ENCODE measurements around the gene DNAH2. TPM values are rescaled to one million over a fixed set of nuclear protein-coding genes. Genes with fewer than 3 reads are reported as not detected.

The DNAH2 gene
- total and polyA plus RNA-seq, 2 of the 13 experiments (the other 11 are each of a cell fraction or from before 2014, with no cell fraction given) = not detected

GRCh38 chr17:7834957-7835813 is 117.6 kb downstream of the DNAH2 start (continued):
- no peak for TF ChIP-seq ZNF776 (CRISPR knock-in tag; IDR thresholded peaks at IDR 0.05)
- no peak for TF ChIP-seq XBP1 (CRISPR knock-in tag; IDR thresholded peaks at IDR 0.05)
- TF ChIP-seq DMTF1 (CRISPR knock-in tag; IDR thresholded peaks at IDR 0.05) = no peak
- no peak for TF ChIP-seq ZNF264 (CRISPR knock-in tag; IDR thresholded peaks at IDR 0.05)
- TF ChIP-seq HBP1 (CRISPR knock-in tag; IDR thresholded peaks at IDR 0.05; ENCODE audit: low read depth) = no peak
- TF ChIP-seq PTBP1 (IDR thresholded peaks at IDR 0.05; ENCODE audit: low read depth, low read length, poor library complexity, severe bottlenecking) = no peak
- TF ChIP-seq NFATC3 (CRISPR knock-in tag; IDR thresholded peaks at IDR 0.05) = no peak
- no peak for TF ChIP-seq MTF2 (CRISPR knock-in tag; IDR thresholded peaks at IDR 0.05; ENCODE audit: borderline replicate concordance)
- TF ChIP-seq BRF2 (CRISPR knock-in tag; IDR thresholded peaks at IDR 0.05) = no peak
- peak; percentile 31; the same call in 1 of the 2 replicates for TF ChIP-seq SP4 (CRISPR knock-in tag; IDR thresholded peaks at IDR 0.05)
- no peak; the same call in none of the 2 replicates for TF ChIP-seq MXD3 (CRISPR knock-in tag; IDR thresholded peaks at IDR 0.05)
- no peak for TF ChIP-seq ZNF563 (CRISPR knock-in tag; IDR thresholded peaks at IDR 0.05)
- 0 out of 2 replicates have a peak, but pooled peaks have one; percentile 61 for TF ChIP-seq ZNF749 (CRISPR knock-in tag; IDR thresholded peaks at IDR 0.05; ENCODE audit: borderline replicate concordance)
- peak; percentile 79 for TF ChIP-seq ARID4A (CRISPR knock-in tag; IDR thresholded peaks at IDR 0.05; ENCODE audit: borderline replicate concordance)
- peak; percentile 58; the same call in 1 of the 2 replicates for TF ChIP-seq TFAP4 (IDR thresholded peaks at IDR 0.05; ENCODE audit: borderline replicate concordance, low read depth)
